Measurements from ENCODE around the gene CCDC40. TPM values are rescaled to one million over a fixed set of nuclear protein-coding genes. Genes with fewer than 3 reads are reported as not detected.

The CCDC40 gene
- total and polyA plus RNA-seq, 2 of the 13 experiments (the other 11 are each of a cell fraction or from before 2014, with no cell fraction given) = 4.1 to 5.5 TPM

DNA sequence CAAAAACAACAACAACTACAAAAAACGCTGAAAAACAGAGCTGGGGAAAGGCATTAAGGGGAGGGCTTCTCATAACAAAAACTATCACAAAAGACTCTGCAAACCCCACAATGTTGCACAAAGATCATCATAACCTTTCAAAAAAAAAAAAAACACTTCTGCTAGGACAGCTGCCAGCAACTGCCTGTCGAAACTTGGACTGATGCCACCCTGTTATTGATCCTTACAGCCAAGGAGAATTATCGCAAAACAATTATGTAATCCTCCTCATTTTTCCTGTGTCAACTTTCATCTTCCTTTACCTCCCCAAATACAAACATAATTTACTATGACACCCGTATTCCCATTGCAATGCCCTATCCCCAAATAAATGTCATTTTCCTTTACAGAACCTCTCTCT, 9.3 kb downstream of the CCDC40 start (continued):
- TF ChIP-seq, protein P1, sequence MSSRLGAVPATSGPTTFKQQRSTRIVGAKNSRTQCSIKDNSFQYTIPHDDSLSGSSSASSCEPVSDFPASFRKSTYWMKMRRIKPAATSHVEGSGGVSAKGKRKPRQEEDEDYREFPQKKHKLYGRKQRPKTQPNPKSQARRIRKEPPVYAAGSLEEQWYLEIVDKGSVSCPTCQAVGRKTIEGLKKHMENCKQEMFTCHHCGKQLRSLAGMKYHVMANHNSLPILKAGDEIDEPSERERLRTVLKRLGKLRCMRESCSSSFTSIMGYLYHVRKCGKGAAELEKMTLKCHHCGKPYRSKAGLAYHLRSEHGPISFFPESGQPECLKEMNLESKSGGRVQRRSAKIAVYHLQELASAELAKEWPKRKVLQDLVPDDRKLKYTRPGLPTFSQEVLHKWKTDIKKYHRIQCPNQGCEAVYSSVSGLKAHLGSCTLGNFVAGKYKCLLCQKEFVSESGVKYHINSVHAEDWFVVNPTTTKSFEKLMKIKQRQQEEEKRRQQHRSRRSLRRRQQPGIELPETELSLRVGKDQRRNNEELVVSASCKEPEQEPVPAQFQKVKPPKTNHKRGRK (CRISPR knock-in tag; IDR thresholded peaks at IDR 0.05) = no peak
- TF ChIP-seq ZNF33A (CRISPR knock-in tag; IDR thresholded peaks at IDR 0.05; ENCODE audit: borderline replicate concordance) (no peak), POGZ (CRISPR knock-in tag; IDR thresholded peaks at IDR 0.05) (no peak), FOXK2 (IDR thresholded peaks at IDR 0.05) (no peak), TMF1 (CRISPR knock-in tag; IDR thresholded peaks at IDR 0.05; ENCODE audit: low read depth) (no peak), SYNCRIP (IDR thresholded peaks at IDR 0.05; ENCODE audit: insufficient read depth, low read depth, low read length) (no peak), ZEB1 (IDR thresholded peaks at IDR 0.05; ENCODE audit: insufficient replicate concordance, low read depth) (no peak), ZBTB42 (CRISPR knock-in tag; IDR thresholded peaks at IDR 0.05) (no peak), SCMH1 (CRISPR knock-in tag; IDR thresholded peaks at IDR 0.05; ENCODE audit: borderline replicate concordance) (no peak), ZBTB38 (CRISPR knock-in tag; IDR thresholded peaks at IDR 0.05) (no peak), SNRNP70 (IDR thresholded peaks at IDR 0.05; ENCODE audit: low read depth, low read length) (no peak), ZNF224 (CRISPR knock-in tag; IDR thresholded peaks at IDR 0.05) (no peak), RCOR2 (CRISPR knock-in tag; IDR thresholded peaks at IDR 0.05) (no peak), DMAP1 (CRISPR knock-in tag; IDR thresholded peaks at IDR 0.05) (no peak), KDM3A (CRISPR knock-in tag; IDR thresholded peaks at IDR 0.05; ENCODE audit: low read depth) (no peak), TCF7L2 (IDR thresholded peaks at IDR 0.05; ENCODE audit: low read depth, low read length) (no peak), ZNF282 (IDR thresholded peaks at IDR 0.05; ENCODE audit: partially characterized antibody) (no peak), NFIC (IDR thresholded peaks at IDR 0.05; ENCODE audit: low read length) (peak; percentile 67), ZNF207 (IDR thresholded peaks at IDR 0.05; ENCODE audit: borderline replicate concordance) (no peak), ZNF121 (CRISPR knock-in tag; IDR thresholded peaks at IDR 0.05) (no peak), THAP11 (CRISPR knock-in tag; IDR thresholded peaks at IDR 0.05) (no peak)
- TF ChIP-seq, protein P2, sequence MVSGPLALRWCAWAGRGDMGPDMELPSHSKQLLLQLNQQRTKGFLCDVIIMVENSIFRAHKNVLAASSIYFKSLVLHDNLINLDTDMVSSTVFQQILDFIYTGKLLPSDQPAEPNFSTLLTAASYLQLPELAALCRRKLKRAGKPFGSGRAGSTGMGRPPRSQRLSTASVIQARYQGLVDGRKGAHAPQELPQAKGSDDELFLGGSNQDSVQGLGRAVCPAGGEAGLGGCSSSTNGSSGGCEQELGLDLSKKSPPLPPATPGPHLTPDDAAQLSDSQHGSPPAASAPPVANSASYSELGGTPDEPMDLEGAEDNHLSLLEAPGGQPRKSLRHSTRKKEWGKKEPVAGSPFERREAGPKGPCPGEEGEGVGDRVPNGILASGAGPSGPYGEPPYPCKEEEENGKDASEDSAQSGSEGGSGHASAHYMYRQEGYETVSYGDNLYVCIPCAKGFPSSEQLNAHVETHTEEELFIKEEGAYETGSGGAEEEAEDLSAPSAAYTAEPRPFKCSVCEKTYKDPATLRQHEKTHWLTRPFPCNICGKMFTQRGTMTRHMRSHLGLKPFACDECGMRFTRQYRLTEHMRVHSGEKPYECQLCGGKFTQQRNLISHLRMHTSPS (CRISPR knock-in tag; IDR thresholded peaks at IDR 0.05; ENCODE audit: low read depth) = no peak
- TF ChIP-seq, protein P3, sequence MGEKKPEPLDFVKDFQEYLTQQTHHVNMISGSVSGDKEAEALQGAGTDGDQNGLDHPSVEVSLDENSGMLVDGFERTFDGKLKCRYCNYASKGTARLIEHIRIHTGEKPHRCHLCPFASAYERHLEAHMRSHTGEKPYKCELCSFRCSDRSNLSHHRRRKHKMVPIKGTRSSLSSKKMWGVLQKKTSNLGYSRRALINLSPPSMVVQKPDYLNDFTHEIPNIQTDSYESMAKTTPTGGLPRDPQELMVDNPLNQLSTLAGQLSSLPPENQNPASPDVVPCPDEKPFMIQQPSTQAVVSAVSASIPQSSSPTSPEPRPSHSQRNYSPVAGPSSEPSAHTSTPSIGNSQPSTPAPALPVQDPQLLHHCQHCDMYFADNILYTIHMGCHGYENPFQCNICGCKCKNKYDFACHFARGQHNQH (CRISPR knock-in tag; IDR thresholded peaks at IDR 0.05) = no peak
- TF ChIP-seq, protein P4, sequence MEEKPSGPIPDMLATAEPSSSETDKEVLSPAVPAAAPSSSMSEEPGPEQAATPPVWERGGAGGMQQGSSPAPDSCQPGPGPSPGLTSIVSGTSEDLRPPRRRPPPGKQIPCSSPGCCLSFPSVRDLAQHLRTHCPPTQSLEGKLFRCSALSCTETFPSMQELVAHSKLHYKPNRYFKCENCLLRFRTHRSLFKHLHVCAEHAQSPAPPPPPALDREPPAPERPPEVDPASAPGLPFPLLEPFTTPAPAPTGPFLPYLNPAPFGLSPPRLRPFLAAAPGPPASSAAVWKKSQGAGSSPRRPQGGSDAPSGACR (CRISPR knock-in tag; IDR thresholded peaks at IDR 0.05) = no peak
- TF ChIP-seq, protein P5, sequence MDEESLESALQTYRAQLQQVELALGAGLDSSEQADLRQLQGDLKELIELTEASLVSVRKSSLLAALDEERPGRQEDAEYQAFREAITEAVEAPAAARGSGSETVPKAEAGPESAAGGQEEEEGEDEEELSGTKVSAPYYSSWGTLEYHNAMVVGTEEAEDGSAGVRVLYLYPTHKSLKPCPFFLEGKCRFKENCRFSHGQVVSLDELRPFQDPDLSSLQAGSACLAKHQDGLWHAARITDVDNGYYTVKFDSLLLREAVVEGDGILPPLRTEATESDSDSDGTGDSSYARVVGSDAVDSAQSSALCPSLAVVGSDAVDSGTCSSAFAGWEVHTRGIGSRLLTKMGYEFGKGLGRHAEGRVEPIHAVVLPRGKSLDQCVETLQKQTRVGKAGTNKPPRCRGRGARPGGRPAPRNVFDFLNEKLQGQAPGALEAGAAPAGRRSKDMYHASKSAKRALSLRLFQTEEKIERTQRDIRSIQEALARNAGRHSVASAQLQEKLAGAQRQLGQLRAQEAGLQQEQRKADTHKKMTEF (CRISPR knock-in tag; IDR thresholded peaks at IDR 0.05) = peak; percentile 30; the same call in 1 of the 2 replicates
- TF ChIP-seq, protein P6, sequence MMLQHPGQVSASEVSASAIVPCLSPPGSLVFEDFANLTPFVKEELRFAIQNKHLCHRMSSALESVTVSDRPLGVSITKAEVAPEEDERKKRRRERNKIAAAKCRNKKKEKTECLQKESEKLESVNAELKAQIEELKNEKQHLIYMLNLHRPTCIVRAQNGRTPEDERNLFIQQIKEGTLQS (CRISPR knock-in tag; IDR thresholded peaks at IDR 0.05) = no peak
